Stimulated activated naive CD8-positive, alpha-beta T cell treated with anti-CD3 and anti-CD28 coated beads, Interleukin-15, amount 100 ng/mL, for 72 hours (primary cell): ENCODE data around the gene FSTL4.

Experiments used
- ATAC-seq: fragments of 150-1000 bp; cut with Tn5 transposase; 2 replicates; pipeline ENCODE4 v1.10.0; 2021; ENCODE audit warnings: mild to moderate bottlenecking, moderate library complexity
- DNase-seq, 2 donors: peaks; one replicate each; pipeline ENCODE4 v3.0.0; 2021 to 2022
- H3K27ac Mint-ChIP-seq, 2 donors: one replicate each; pipeline ENCODE4 v1.8.0; 2022; ENCODE audit warnings: mild to moderate bottlenecking in 2 of 2, mixed read lengths in 2 of 2, moderate library complexity in 2 of 2
- H3K27me3 Mint-ChIP-seq: one replicate; pipeline ENCODE4 v1.8.0; 2022; ENCODE audit warnings: mixed read lengths
- H3K4me1 Mint-ChIP-seq: one replicate; pipeline ENCODE4 v1.8.0; 2022; ENCODE audit warnings: mild to moderate bottlenecking, mixed read lengths
- H3K4me3 Mint-ChIP-seq, 2 donors: one replicate each; pipeline ENCODE4 v1.8.0; 2022; ENCODE audit warnings: mild to moderate bottlenecking in 2 of 2, mixed read lengths in 2 of 2, moderate library complexity in 1 of 2
- H3K9me3 Mint-ChIP-seq, 2 donors: one replicate each; pipeline ENCODE4 v1.8.0; 2022; ENCODE audit warnings: mixed read lengths in 2 of 2

The FSTL4 gene

GRCh38 chr5:133415906-133416305 lies 196.4 kb downstream of the FSTL4 start:
- Mint-ChIP-seq H3K27ac (no peak overlapping the region), H3K4me3 (no peak overlapping the region), H3K9me3 (no peaks in the 10 kb centered on the region), H3K27me3 (peaks cover 49% of the 10 kb centered on the region), H3K4me1 (no peaks in the 10 kb centered on the region)
- DNase-seq (no peak), ATAC-seq (no peak)

- ATAC-seq (no peak), DNase-seq (no peak)
- no peaks in the 10 kb centered on the region for H3K9me3 Mint-ChIP-seq
- peaks cover 53% of the 10 kb centered on the region for H3K27me3 Mint-ChIP-seq
- no peak overlapping the region for H3K27ac Mint-ChIP-seq
- H3K4me1 Mint-ChIP-seq: no peaks in the 10 kb centered on the region
- no peak overlapping the region for H3K4me3 Mint-ChIP-seq
These were observed 196.8 kb downstream of the FSTL4 start for GRCh38 chr5:133415506-133415905.

DNA sequence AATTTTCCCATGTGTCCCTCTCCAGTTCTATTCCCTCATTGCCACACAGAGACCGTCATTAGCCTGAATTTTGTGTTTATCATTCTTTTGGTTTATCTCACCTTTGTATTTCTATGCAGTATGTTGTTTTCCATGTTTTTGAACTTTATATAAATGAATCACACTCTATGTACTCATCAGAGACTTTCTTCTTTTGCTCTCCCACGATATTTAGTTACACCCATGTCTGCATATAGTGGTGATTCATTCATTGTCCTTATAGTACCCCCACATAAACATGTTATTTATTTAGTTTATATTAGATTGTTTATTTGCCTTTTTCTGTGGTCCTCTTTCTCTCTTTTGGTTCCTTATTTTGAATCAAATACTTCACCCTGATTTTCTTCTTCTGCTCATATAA lies 199.7 kb downstream of the FSTL4 start:
- no peak overlapping the region for H3K4me3 Mint-ChIP-seq
- ATAC-seq (no peak), DNase-seq (no peak)
- peaks cover 59% of the 10 kb centered on the region for H3K27me3 Mint-ChIP-seq
- H3K9me3 Mint-ChIP-seq: no peaks in the 10 kb centered on the region
- no peak overlapping the region for H3K27ac Mint-ChIP-seq
- no peaks in the 10 kb centered on the region for H3K4me1 Mint-ChIP-seq

DNA sequence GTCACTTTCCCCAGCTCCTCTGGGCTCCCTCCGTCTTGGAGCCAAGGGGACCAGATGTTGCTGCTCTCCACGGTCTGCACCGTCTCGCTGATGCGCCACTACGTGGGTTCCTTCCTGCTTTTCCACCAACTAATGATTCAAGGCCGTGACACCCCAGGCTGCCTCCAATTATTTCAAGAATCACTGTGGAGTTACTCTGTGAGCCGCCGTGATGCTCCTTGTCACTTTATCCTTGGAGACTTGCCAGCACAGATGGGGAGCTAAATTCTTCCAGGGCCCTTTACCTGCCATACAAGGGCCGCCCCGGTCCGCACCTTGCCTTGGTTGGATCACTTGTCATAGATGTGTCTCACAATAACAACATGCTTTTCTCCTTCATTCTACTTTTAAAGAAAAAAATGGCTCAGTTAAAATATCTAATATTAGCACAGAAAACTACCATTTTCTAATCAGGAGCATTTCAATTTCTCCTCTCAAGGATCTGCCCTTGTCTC lies 202.0 kb downstream of the FSTL4 start:
- ATAC-seq (no peak), DNase-seq (no peak)
- H3K27me3 Mint-ChIP-seq: peaks cover 41% of the 10 kb centered on the region
- H3K9me3 Mint-ChIP-seq: no peaks in the 10 kb centered on the region
- H3K4me3 Mint-ChIP-seq: no peak overlapping the region
- no peak overlapping the region for H3K27ac Mint-ChIP-seq
- no peaks in the 10 kb centered on the region for H3K4me1 Mint-ChIP-seq

- H3K27me3 Mint-ChIP-seq: peaks cover 35% of the 10 kb centered on the region
These were observed 203.1 kb downstream of the FSTL4 start for GRCh38 chr5:133409210-133409674.

GRCh38 chr5:133408322-133408721 lies 204.0 kb downstream of the FSTL4 start:
- peaks cover 9% of the 10 kb centered on the region for H3K4me1 Mint-ChIP-seq

More at GRCh38 chr5:133409210-133409674, 203.1 kb downstream of the FSTL4 start:
- Mint-ChIP-seq H3K4me1 (peaks cover 9% of the 10 kb centered on the region), H3K9me3 (no peaks in the 10 kb centered on the region), H3K27ac (no peak overlapping the region), H3K4me3 (no peak overlapping the region)
- ATAC-seq (peak; percentile 22), DNase-seq (no peak)

GRCh38 chr5:133406977-133407632 lies 205.2 kb downstream of the FSTL4 start:
- no peak for ATAC-seq
- Mint-ChIP-seq H3K27me3 (peaks cover 16% of the 10 kb centered on the region), H3K27ac (no peak overlapping the region), H3K4me1 (peaks cover 10% of the 10 kb centered on the region), H3K9me3 (no peaks in the 10 kb centered on the region), H3K4me3 (no peak overlapping the region)
- DNase-seq: no peak

More at GRCh38 chr5:133408322-133408721, 204.0 kb downstream of the FSTL4 start:
- H3K4me3 Mint-ChIP-seq: no peak overlapping the region
- ATAC-seq (no peak), DNase-seq (no peak)
- H3K27ac Mint-ChIP-seq: no peak overlapping the region
- no peaks in the 10 kb centered on the region for H3K9me3 Mint-ChIP-seq
- peaks cover 26% of the 10 kb centered on the region for H3K27me3 Mint-ChIP-seq

DNA sequence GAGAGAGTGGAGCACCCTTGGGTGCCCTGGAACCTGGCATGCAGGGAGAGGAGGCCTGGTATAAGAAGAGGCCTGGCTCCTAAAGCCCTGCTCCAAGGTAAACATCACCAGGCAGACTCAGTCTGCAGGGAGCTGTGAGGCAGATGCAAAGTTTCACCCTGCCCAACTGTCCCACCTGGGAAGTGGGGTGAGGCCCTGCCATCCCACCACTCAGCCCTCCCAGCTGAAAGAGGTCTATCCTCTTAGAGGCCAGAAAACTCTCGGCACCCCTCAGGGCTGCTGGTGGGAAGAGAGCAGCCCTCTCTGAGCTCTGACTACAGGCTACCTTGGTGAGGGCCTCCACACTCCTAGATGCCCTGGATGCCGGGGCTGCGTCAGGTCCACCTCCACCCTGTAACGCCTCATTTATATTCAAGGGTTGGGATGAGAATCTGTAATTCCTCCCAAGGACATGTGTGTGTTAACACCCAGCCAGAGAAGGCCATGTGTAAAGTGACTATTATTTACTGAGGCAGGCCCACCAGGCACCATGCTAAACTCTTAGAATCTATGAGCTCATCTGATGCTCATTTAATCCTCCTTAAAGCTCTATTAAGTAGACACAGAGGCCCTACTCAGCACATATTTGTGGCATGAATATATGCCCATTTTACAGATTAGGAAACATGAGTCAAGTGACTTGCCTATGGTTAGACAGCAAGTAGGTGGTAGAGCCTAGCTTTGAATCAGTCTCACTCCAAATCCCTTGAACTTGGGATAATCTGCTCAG lies 205.9 kb downstream of the FSTL4 start:
- Mint-ChIP-seq H3K4me1 (peaks cover 15% of the 10 kb centered on the region), H3K9me3 (no peaks in the 10 kb centered on the region), H3K27me3 (peaks cover 22% of the 10 kb centered on the region), H3K27ac (no peak overlapping the region), H3K4me3 (no peak overlapping the region)
- DNase-seq (no peak), ATAC-seq (no peak)

- no peak overlapping the region for H3K4me3 Mint-ChIP-seq
- peaks cover 16% of the 10 kb centered on the region for H3K27me3 Mint-ChIP-seq
- peaks cover 15% of the 10 kb centered on the region for H3K4me1 Mint-ChIP-seq
- ATAC-seq: no peak
- H3K27ac Mint-ChIP-seq: peak overlapping the region in 1 of 2 donors; percentile 7
- DNase-seq: no peak
- H3K9me3 Mint-ChIP-seq: no peaks in the 10 kb centered on the region
These were observed 206.9 kb downstream of the FSTL4 start for GRCh38 chr5:133405275-133406034.

DNA sequence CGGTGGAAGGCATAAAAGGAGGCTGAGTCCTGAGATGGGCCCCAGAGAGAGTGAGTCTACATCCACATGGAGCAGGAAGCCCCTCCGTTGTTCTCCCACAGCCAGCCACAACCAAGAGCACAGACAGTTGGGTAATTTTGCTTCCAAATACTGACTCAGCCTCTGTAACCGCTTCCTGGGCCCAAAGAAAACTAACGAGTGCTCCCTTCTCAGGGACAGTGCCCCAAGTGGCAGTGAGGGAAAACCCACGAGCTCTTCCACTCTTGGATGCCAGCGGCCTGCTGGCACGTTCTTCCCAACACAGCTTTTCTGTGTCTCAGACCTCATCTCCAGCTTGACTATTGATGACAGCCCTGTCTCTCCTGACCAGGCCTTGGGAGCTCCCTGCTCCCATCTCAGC lies 207.6 kb downstream of the FSTL4 start:
- Mint-ChIP-seq H3K4me3 (no peak overlapping the region), H3K9me3 (no peaks in the 10 kb centered on the region), H3K27ac (no peak overlapping the region), H3K27me3 (peaks cover 10% of the 10 kb centered on the region), H3K4me1 (peaks cover 21% of the 10 kb centered on the region)
- ATAC-seq (peak; percentile 56), DNase-seq (no peak)

DNA sequence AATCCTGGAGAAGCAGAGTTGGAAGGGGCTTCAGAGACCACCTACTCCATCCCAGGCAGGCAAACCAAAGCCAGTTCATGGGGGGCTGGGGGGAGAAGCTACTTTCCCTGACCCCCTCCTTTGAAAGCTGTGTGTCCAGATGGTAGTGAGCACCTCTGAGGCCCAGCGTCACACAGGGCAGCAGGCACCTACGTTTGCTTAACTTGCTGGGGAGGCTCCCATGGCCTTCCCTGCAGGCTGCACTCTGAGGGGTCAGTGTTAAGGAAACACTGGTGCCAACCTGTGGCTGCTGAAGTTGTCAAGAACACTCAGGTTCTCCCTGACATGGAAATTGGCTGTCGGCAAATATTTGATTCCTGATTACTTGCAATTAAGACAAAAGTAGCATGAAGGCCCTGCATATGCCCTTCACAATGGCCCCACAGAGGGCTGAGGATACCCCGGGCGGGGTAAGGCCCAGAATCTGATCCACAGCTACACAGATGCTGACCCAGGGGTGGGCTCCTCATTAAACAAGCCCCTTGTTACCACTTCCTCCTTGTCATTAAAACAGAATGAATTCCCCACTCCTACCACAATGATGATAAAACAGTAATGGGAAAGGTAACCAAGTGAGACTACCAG lies 208.5 kb downstream of the FSTL4 start:
- ATAC-seq (no peak), DNase-seq (no peak)
- peaks cover 10% of the 10 kb centered on the region for H3K27me3 Mint-ChIP-seq
- H3K4me1 Mint-ChIP-seq: peaks cover 30% of the 10 kb centered on the region
- H3K27ac Mint-ChIP-seq: no peak overlapping the region
- no peaks in the 10 kb centered on the region for H3K9me3 Mint-ChIP-seq
- H3K4me3 Mint-ChIP-seq: no peak overlapping the region

DNA sequence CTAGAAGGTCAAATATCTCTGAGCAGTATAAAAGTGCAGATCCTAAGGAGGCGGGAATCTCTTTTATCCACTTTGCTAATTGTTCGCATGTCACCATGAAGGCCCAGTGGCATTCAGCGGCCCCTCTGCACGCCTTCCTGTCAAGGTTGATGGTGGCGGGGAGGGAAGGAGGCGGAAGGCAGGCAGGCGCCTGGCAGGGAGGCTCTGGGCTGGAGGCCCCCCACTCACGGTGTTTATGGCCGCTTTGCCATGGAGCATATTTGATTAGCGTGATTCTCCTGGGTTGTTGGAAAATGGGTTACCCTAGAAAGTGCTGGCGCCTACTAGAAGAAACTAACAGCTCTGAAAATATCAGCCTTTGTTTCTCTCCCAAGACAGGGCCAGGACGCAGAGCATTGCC lies 209.6 kb downstream of the FSTL4 start:
- ATAC-seq: no peak
- Mint-ChIP-seq H3K27me3 (peaks cover 10% of the 10 kb centered on the region), H3K9me3 (no peaks in the 10 kb centered on the region), H3K27ac (no peak overlapping the region), H3K4me3 (no peak overlapping the region), H3K4me1 (peaks cover 41% of the 10 kb centered on the region)
- no peak for DNase-seq

GRCh38 chr5:133401731-133402347 lies 210.5 kb downstream of the FSTL4 start:
- no peak overlapping the region for H3K4me3 Mint-ChIP-seq
- H3K4me1 Mint-ChIP-seq: peaks cover 50% of the 10 kb centered on the region
- H3K9me3 Mint-ChIP-seq: no peaks in the 10 kb centered on the region
- H3K27ac Mint-ChIP-seq: no peak overlapping the region
- DNase-seq: no peak
- no peak for ATAC-seq
- H3K27me3 Mint-ChIP-seq: peaks cover 10% of the 10 kb centered on the region

GRCh38 chr5:133400831-133401351 lies 211.4 kb downstream of the FSTL4 start:
- H3K27ac Mint-ChIP-seq: no peak overlapping the region
- DNase-seq (no peak), ATAC-seq (no peak)
- H3K4me3 Mint-ChIP-seq: no peak overlapping the region
- H3K27me3 Mint-ChIP-seq: peaks cover 10% of the 10 kb centered on the region
- peaks cover 59% of the 10 kb centered on the region for H3K4me1 Mint-ChIP-seq
- H3K9me3 Mint-ChIP-seq: no peaks in the 10 kb centered on the region

DNA sequence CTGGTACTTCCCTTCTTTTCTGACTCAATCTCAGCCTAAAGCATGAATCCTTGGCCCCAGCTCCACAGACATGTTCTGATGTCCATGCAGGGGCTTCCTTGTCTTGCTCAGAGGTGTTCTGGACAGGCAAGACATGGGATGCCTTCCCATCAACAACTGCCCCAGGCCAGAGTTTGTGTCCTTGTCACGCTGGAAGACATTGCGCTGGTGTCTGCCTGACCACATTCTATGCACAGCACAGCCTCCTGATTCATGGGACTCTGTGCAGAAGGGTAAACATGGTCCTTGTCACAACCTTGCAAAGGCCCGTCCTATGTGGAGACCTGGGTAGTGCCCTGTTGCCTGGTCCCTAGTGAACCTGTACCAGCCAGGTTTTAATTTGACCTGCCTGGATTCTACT lies 212.2 kb downstream of the FSTL4 start:
- DNase-seq (no peak), ATAC-seq (no peak)
- peaks cover 0 to 7% of the 10 kb centered on the region in 2 donors for H3K9me3 Mint-ChIP-seq
- peaks cover 65% of the 10 kb centered on the region for H3K4me1 Mint-ChIP-seq
- H3K27ac Mint-ChIP-seq: no peak overlapping the region
- H3K27me3 Mint-ChIP-seq: peaks cover 10% of the 10 kb centered on the region
- H3K4me3 Mint-ChIP-seq: no peak overlapping the region
